Mucosa of rectum (tissue), 2 donors: ENCODE results near the gene TEN1.
A peak's percentile ranks its signal among the peaks of the same experiment; 100 is the strongest.

Experiments
- H3K27ac ChIP-seq, 2 donors: one replicate each; pipeline ENCODE4 v1.7.0; 2013; ENCODE audit warnings: inconsistent platforms in 2 of 2, low read depth in 2 of 2, low read length in 2 of 2
- H3K27me3 ChIP-seq, 2 donors: one replicate each; pipeline ENCODE4 v1.7.0; 2013; ENCODE audit warnings: low read length in 2 of 2; ENCODE audit not compliant: control insufficient read depth in 2 of 2, insufficient read depth in 2 of 2
- H3K36me3 ChIP-seq, 2 donors: one replicate each; pipeline ENCODE4 v1.7.0; 2013; ENCODE audit warnings: low read length in 2 of 2; ENCODE audit not compliant: control insufficient read depth in 2 of 2, insufficient read depth in 2 of 2
- H3K4me1 ChIP-seq, 2 donors: one replicate each; pipeline ENCODE4 v1.7.0; 2013; ENCODE audit warnings: low read length in 2 of 2, mild to moderate bottlenecking in 1 of 2; ENCODE audit not compliant: control insufficient read depth in 2 of 2, insufficient read depth in 2 of 2
- H3K4me3 ChIP-seq, 2 donors: one replicate each; pipeline ENCODE4 v1.7.0; 2013; ENCODE audit warnings: low read length in 2 of 2
- H3K9ac ChIP-seq, 2 donors: one replicate each; pipeline ENCODE4 v1.7.0; 2013; ENCODE audit warnings: low read length in 2 of 2, low read depth in 1 of 2, mild to moderate bottlenecking in 1 of 2
- H3K9me3 ChIP-seq, 2 donors: one replicate each; pipeline ENCODE4 v1.7.0; 2013; ENCODE audit warnings: low read length in 2 of 2; ENCODE audit not compliant: control insufficient read depth in 2 of 2
- donor health status: healthy.
- donor health status: Normal muscosa, but diverticular disease.

Gene TEN1

DNA sequence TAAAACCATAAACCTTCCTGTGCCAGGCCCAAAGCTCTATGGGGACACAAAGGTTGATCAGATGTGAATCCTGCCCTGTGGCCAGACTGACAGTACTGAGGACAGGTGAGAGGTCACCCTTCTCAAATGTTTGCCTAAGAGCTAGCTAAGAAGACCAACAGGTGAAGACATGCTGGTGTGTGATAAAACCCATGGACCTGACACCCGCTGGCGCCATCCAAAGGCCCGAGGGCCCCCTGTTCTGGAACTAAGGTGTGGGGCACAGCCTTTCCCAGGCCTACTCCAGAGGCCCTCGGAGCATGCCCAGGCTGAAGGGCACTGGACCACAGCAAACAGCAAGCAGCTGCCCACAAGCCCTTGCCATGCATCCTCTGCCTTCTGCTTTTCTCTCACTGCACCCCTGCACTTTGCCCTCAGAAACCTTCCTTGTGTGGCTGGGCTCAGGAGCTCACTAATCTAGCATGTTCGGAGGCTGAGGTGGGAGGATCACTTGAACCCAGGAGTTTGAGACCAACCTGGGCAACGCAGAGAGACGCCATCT is 16.4 kb downstream of the TEN1 start:
- H3K4me1 ChIP-seq: peaks cover 45% of the 10 kb centered on the region in 2 donors
- H3K9me3 ChIP-seq: no peaks in the 10 kb centered on the region
- H3K27me3 ChIP-seq: no peaks in the 10 kb centered on the region
- peaks cover 3 to 6% of the 10 kb centered on the region in 2 donors for H3K36me3 ChIP-seq
- no peak overlapping the region for H3K9ac ChIP-seq
- peak overlapping the region; percentile 34 to 97 for H3K27ac ChIP-seq
- no peak overlapping the region for H3K4me3 ChIP-seq

DNA sequence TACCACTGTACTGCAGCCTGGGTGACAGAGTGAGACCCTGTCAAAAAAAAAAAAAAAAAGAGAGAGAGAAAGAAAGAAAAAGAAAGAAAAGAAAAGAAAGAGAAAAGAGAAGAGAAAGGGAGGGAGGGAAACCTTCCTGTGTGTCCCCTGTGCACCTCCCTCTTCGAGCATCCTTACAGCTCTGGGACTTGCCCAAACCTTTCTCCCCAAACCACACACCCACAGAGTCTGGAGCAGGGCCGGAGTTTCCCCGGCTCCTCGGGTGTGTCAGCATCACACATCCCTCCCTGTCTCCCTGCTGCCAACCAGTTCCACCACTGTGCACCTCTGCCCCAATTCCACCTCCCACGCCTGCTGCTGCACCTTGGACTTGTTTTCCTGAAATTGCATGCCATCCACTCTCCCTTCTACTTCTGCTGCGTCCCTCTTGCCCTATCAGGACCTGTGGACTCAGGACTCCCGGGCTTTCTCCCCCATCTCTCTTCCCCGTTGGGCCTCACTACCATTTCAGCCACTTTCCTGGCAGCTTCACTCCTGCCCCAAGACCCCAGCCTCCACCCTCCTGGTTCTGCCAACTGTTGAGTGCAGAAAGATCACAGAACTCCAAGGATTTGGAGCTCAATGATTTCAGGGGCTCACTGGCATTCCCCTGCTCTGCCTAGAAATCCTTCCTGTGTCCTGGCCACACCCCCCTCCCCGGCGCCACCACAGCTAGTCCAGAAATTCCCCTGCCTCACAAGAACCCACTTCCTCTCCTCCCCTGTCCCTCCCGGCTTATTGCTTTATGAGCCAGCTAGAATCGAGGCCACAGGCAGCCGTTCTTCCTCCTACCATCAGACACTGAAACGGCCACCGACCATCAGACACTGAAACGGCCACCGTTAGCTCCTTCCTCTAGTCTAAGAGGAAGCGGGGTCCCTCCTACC is 17.9 kb downstream of the TEN1 start:
- H3K36me3 ChIP-seq: peaks cover 0 to 6% of the 10 kb centered on the region in 2 donors
- H3K4me3 ChIP-seq: peak overlapping the region; percentile 37 to 50
- H3K27me3 ChIP-seq: no peaks in the 10 kb centered on the region
- no peaks in the 10 kb centered on the region for H3K9me3 ChIP-seq
- peak overlapping the region; percentile 69 to 72 for H3K9ac ChIP-seq
- H3K4me1 ChIP-seq: peaks cover 59 to 60% of the 10 kb centered on the region in 2 donors
- H3K27ac ChIP-seq: peak overlapping the region; percentile 95 to 97

DNA sequence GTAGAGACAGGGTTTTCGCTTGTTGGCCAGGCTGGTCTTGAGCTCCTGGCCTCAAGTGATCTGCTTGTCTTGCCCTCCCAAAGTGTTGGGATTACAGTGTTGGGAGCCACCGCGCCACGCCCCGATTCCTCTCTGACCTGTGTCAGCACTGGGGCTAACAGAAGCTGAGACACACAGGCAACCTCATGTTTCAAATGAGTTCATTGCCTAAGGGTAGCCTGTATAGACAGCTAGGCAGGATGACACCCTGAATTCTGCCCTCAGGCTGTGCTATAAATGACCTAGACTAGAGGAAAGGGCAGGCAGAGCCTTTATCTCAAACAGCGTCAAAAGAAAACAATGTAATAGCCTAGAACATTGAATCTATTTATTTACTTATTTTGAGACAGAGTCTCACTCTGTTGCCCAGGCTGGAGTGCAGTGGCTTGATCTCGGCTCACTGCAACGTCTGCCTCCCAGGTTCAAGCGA is 19.3 kb downstream of the TEN1 start:
- H3K36me3 ChIP-seq: peaks cover 0 to 11% of the 10 kb centered on the region in 2 donors
- no peaks in the 10 kb centered on the region for H3K27me3 ChIP-seq
- peak overlapping the region; percentile 24 to 41 for H3K9ac ChIP-seq
- peaks cover 67% of the 10 kb centered on the region in 2 donors for H3K4me1 ChIP-seq
- no peak overlapping the region for H3K4me3 ChIP-seq
- peak overlapping the region; percentile 95 to 97 for H3K27ac ChIP-seq
- H3K9me3 ChIP-seq: no peaks in the 10 kb centered on the region

DNA sequence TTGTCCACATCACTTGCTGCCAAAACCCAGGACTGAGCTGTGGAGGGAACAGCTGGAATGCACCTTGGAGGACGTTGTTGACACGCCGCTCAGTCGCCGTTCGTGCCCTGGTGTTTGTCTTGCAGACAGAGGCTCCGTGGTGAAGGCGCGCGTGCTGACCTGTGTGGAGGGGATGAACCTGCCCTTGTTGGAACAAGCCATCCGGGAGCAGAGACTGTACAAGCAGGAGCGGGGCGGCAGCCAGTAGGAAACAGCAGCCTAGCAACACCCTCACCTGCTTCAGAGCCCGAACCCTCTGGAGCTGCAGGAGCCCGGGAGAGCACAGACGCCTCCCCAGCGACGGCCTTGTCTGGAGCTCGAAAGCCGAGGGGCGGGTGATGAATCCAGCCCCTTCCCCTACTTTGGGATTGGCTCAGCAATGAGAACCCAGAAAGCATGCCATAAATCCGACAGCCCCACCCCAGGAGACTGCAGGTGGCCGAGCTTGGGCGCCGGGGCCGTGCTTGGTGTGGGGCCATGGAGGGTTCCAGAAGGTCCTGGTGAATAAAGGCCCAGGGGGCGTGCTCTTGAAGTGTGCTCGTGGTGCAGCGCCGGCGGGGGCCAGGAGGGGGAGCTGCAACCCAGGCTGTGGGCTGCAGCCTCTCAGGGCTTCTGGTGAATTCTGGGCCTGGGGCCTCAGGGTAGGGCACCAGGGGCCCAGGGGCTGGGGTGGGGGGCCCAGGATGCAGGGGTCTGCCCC is 21.1 kb downstream of the TEN1 start:
- Histone ChIP-seq H3K9me3 (no peaks in the 10 kb centered on the region), H3K4me3 (peak overlapping the region in 1 of 2 donors; percentile 20), H3K27me3 (no peaks in the 10 kb centered on the region), H3K9ac (peak overlapping the region; percentile 24 to 49), H3K4me1 (peaks cover 66 to 69% of the 10 kb centered on the region in 2 donors), H3K27ac (peak overlapping the region; percentile 49 to 83), H3K36me3 (peaks cover 0 to 20% of the 10 kb centered on the region in 2 donors)

DNA sequence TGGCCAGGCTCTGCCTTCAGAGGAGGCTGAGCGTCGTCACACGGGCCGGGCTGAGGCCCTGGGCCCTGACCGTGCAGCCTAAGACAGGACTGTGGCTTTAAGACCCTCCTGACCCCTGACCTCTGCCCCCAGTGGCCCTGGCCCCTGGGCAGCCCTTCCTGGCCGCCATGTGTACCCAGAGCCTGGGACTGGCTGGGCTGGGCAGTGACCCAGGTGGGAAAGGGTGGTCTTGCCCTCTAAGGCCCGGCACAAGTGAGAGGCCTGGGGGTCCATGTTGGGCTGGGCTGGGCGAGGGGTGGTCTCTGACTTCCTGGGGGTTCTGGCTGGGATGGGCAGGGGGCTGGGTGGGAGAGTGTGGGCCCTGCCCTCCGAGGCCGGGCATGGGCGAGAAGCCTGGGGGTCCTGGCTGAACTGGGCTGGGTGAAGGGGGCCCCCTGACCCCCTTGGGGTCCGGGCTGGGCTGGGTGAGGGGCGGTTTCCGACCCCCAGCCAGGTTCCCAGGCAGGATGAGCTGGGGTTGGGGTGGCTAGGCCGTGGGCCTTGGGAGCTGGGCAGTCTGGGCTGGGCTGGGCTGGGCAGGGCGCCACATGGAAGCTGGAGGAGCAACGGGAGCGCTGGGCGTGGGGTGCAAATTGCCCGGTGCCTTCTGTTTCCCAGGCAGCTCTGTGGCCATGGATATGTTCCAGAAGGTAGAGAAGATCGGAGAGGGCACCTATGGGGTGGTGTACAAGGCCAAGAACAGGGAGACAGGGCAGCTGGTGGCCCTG is 21.9 kb downstream of the TEN1 start, which contains the start of gene CDK3:
Gene CDK3 (plus strand): TSS at position 101 of the 767 bp plus-strand sequence. CDS start 571 bp downstream, at position 672.
- H3K27ac ChIP-seq: peak within 1 kb of the TSS; percentile 61 to 83
- no peaks in the 10 kb centered on the region for H3K27me3 ChIP-seq
- peaks cover 0 to 23% of the 10 kb centered on the region in 2 donors for H3K36me3 ChIP-seq
- peak within 1 kb of the TSS; percentile 20 to 22 for H3K4me3 ChIP-seq
- peaks cover 63 to 68% of the 10 kb centered on the region in 2 donors for H3K4me1 ChIP-seq
- peak within 1 kb of the TSS; percentile 24 to 49 for H3K9ac ChIP-seq
- H3K9me3 ChIP-seq: no peaks in the 10 kb centered on the region

DNA sequence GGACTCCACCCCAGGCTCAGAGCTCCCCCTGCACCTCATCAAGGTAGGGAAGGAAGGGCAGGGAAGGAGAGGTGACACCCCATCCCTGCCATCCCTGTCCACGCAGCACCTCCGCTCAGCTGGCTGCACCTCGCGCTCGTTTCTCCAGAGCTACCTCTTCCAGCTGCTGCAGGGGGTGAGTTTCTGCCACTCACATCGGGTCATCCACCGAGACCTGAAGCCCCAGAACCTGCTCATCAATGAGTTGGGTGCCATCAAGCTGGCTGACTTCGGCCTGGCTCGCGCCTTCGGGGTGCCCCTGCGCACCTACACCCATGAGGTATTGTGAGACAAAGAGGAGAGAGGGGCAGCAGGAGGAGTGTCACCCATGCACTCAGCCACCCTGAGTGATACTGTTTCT is 23.1 kb downstream of the TEN1 start:
- H3K27me3 ChIP-seq: no peaks in the 10 kb centered on the region
- no peak overlapping the region for H3K9ac ChIP-seq
- no peak overlapping the region for H3K4me3 ChIP-seq
- peaks cover 0 to 30% of the 10 kb centered on the region in 2 donors for H3K36me3 ChIP-seq
- H3K9me3 ChIP-seq: no peaks in the 10 kb centered on the region
- H3K27ac ChIP-seq: peak overlapping the region in 1 of 2 donors; percentile 83
- peaks cover 56 to 59% of the 10 kb centered on the region in 2 donors for H3K4me1 ChIP-seq

DNA sequence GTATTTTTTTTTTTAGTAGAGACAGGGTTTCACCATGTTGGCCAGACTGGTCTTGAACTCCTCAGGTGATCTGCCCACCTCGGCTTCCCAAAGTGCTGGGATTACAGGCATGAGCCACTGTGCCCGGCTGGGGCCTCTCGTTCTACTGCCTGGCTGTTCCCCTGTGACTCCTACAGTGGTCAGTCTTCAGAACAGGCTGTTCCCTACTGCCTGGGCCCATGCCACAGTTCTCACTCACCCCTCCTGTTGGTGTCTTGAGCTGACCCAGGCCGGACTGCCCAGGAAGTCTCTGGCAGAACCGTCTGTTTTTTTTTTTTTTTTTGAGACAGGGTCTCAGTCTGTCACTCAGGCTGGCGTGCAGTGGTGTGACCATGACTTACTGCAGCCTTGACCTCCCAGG is 24.9 kb downstream of the TEN1 start:
- Histone ChIP-seq H3K9me3 (no peaks in the 10 kb centered on the region), H3K27me3 (no peaks in the 10 kb centered on the region), H3K36me3 (peaks cover 0 to 34% of the 10 kb centered on the region in 2 donors), H3K4me3 (no peak overlapping the region), H3K27ac (peak overlapping the region; percentile 48 to 80), H3K4me1 (peaks cover 43 to 45% of the 10 kb centered on the region in 2 donors), H3K9ac (no peak overlapping the region)

DNA sequence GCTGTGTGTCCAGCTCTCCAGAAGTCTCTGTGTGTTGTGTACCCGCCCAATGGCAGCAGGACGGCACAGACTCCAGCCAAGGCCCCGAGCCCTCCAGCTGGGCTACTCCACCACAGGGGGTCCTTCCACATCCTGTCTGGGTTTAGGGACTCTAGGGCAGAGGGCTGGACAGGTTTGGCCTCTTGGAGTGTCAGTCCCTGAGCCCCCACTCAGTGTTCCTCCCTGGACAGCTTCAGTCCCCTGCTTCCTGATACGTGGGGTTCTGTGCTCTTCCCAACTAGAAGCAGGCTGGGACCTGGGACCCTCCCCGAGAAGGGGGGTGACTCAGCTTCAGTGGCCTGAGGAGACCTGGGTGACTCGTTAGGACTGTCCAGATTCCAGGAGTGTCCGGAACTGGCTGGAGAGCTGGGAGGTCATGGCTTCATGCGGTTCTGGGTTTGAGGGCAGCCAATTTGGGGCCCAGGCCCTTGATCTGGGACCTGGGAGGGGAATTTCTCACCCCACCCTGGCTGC is 25.8 kb downstream of the TEN1 start:
- Histone ChIP-seq H3K9me3 (no peaks in the 10 kb centered on the region), H3K4me3 (no peak overlapping the region), H3K27ac (peak overlapping the region in 1 of 2 donors; percentile 48), H3K4me1 (peaks cover 39 to 41% of the 10 kb centered on the region in 2 donors), H3K9ac (peak overlapping the region in 1 of 2 donors; percentile 35), H3K27me3 (no peaks in the 10 kb centered on the region), H3K36me3 (peaks cover 7 to 34% of the 10 kb centered on the region in 2 donors)
